H54 (cell line): ENCODE measurements around the gene OR51G2.
A peak's percentile ranks its signal among the peaks of the same experiment; 100 is the strongest.
"Not testable (repeated sequence)": the region's sequence is repeated elsewhere in the genome, so short reads cannot be mapped to it uniquely, and the experiment has no call there.

Experiments used
- DNase-seq: peaks from one replicate; pipeline ENCODE4 v3.0.0; 2011; ENCODE audit warnings: low spot score, mixed read lengths; ENCODE audit not compliant: insufficient read length
- FAIRE-seq: peaks from 3 replicates; lab custom pipeline; 2011; peaks lifted over from hg19 to GRCh38; lab: Jason Lieb, UNC
- POLR2A ChIP-seq: IDR thresholded peaks from 2 replicates; pipeline ENCODE4 v1.6.1; 2011; ENCODE audit warnings: low read depth, mild to moderate bottlenecking, low read length

Gene OR51G2

GRCh38 chr11:4919250-4919649 lies at the start of gene OR51G2:
TSS of gene OR51G2 (minus strand) at chr11:4919350. CDS start at chr11:4915663, 3,687 bp downstream.
- DNase-seq (no peak), FAIRE-seq (no peak)
- no peak for TF ChIP-seq POLR2A

- no peak for DNase-seq
- no peak for TF ChIP-seq POLR2A
- no peak for FAIRE-seq
Measured at GRCh38 chr11:4962816-4963215, 43.7 kb upstream of the OR51G2 start.

GRCh38 chr11:4960877-4961276 lies 41.7 kb upstream of the OR51G2 start:
- no peak for TF ChIP-seq POLR2A
- FAIRE-seq (peak; percentile 41), DNase-seq (no peak)

- DNase-seq (no peak), FAIRE-seq (no peak)
- no peak for TF ChIP-seq POLR2A
Measured at GRCh38 chr11:4957396-4957795, 38.2 kb upstream of the OR51G2 start.

- DNase-seq, FAIRE-seq: not testable (repeated sequence)
Measured at GRCh38 chr11:4955613-4956012, 36.5 kb upstream of the OR51G2 start, which contains the start of gene OR51A2. TSS of gene OR51A2 (minus strand) at chr11:4955713. CDS start at chr11:4955713, 0 bp downstream.

GRCh38 chr11:4947505-4947904 lies 28.4 kb upstream of the OR51G2 start, which contains the start of gene OR51A4:
TSS of gene OR51A4 (minus strand) at chr11:4947605. CDS start at chr11:4947100, 505 bp downstream.
- no peak for FAIRE-seq
- no peak for DNase-seq
- TF ChIP-seq POLR2A, result no peak

GRCh38 chr11:4936745-4937144 lies 17.6 kb upstream of the OR51G2 start:
- DNase-seq, result no peak
- TF ChIP-seq POLR2A, result no peak
- no peak for FAIRE-seq

- no peak for TF ChIP-seq POLR2A
- DNase-seq (no peak), FAIRE-seq (no peak)
Measured at GRCh38 chr11:4932751-4933150, 13.6 kb upstream of the OR51G2 start.

- no peak for TF ChIP-seq POLR2A
- FAIRE-seq (no peak), DNase-seq (no peak)
Measured at GRCh38 chr11:4926608-4927007, 7.5 kb upstream of the OR51G2 start.

GRCh38 chr11:4924239-4924638 lies 5.1 kb upstream of the OR51G2 start, which contains the start of gene OR51G1:
TSS of gene OR51G1 (minus strand) at chr11:4924339. CDS start at chr11:4924339, 0 bp downstream.
- DNase-seq (no peak), FAIRE-seq (no peak)
- TF ChIP-seq POLR2A, result no peak

- DNase-seq (no peak), FAIRE-seq (no peak)
- TF ChIP-seq POLR2A, result no peak
Measured at GRCh38 chr11:4922304-4922703, 3.2 kb upstream of the OR51G2 start.

- DNase-seq, result no peak
- FAIRE-seq, result no peak
- no peak for TF ChIP-seq POLR2A
Measured at GRCh38 chr11:4921796-4922195, 2.6 kb upstream of the OR51G2 start.

- DNase-seq (no peak), FAIRE-seq (no peak)
- no peak for TF ChIP-seq POLR2A
Measured at GRCh38 chr11:4916581-4916980, 2.6 kb downstream of the OR51G2 start.

GRCh38 chr11:4903484-4903883 lies 15.7 kb downstream of the OR51G2 start, which contains the start of gene OR51A7:
TSS of gene OR51A7 (plus strand) at chr11:4903783. CDS start at chr11:4907370, 3,587 bp downstream.
- FAIRE-seq (no peak), DNase-seq (no peak)
- no peak for TF ChIP-seq POLR2A

- DNase-seq, result peak; percentile 13
- FAIRE-seq, result peak; percentile 97
- no peak for TF ChIP-seq POLR2A
Measured at GRCh38 chr11:4891996-4892640, 27.0 kb downstream of the OR51G2 start.
